Activated CD8-positive, alpha-beta memory T cell treated with anti-CD3 and anti-CD28 coated beads for 48 hours (primary cell): ENCODE results near the gene CLEC4G.

Experiments used
- DNase-seq, 3 experiments: peaks; one replicate each; pipeline ENCODE4 v3.0.0-alpha.2; 2020; ENCODE audit warnings: low read depth in 2 of 3, low spot score in 2 of 3

Gene CLEC4G

GRCh38 chr19:7699003-7699402, 32.9 kb downstream of the CLEC4G start:
- no peak for DNase-seq

GRCh38 chr19:7698583-7698982, 33.3 kb downstream of the CLEC4G start:
- DNase-seq = no peak

GRCh38 chr19:7697721-7698287, 34.1 kb downstream of the CLEC4G start:
- no peak for DNase-seq

GRCh38 chr19:7694499-7694898, 37.4 kb downstream of the CLEC4G start:
- no peak for DNase-seq

GRCh38 chr19:7692417-7693088, 39.4 kb downstream of the CLEC4G start:
- DNase-seq = no peak

- DNase-seq = no peak
Measured at GRCh38 chr19:7691497-7691896, 40.4 kb downstream of the CLEC4G start.

- no peak for DNase-seq
Measured at GRCh38 chr19:7690779-7691258, 41.1 kb downstream of the CLEC4G start.

GRCh38 chr19:7689165-7689564, 42.7 kb downstream of the CLEC4G start:
- no peak for DNase-seq

- DNase-seq = no peak
Measured at GRCh38 chr19:7687177-7687576, 44.7 kb downstream of the CLEC4G start.

- DNase-seq = no peak
Measured at GRCh38 chr19:7685546-7686445, 46.1 kb downstream of the CLEC4G start.

GRCh38 chr19:7682175-7682855, 49.6 kb downstream of the CLEC4G start:
- no peak for DNase-seq

GRCh38 chr19:7681340-7682174, 50.4 kb downstream of the CLEC4G start:
- peak; percentile 59 to 71 (median 60) for DNase-seq

- peak; percentile 72 to 79 (median 77) for DNase-seq
Measured at GRCh38 chr19:7680606-7681339, 51.1 kb downstream of the CLEC4G start, which contains the start of gene TRAPPC5. Gene TRAPPC5, plus strand, starts transcription at chr19:7680833. Its CDS starts 1,421 bp downstream, at chr19:7682254.

- no peak for DNase-seq
Measured at GRCh38 chr19:7679771-7680605, 51.9 kb downstream of the CLEC4G start.

GRCh38 chr19:7678971-7679751, 52.7 kb downstream of the CLEC4G start:
- DNase-seq = no peak
